ENCODE results near the gene CRAMP1.

- no peak for TF ChIP-seq SIN3A (IDR thresholded peaks at IDR 0.05; ENCODE audit: borderline replicate concordance, insufficient read depth, low read depth, low read length)
- TF ChIP-seq, protein P1, sequence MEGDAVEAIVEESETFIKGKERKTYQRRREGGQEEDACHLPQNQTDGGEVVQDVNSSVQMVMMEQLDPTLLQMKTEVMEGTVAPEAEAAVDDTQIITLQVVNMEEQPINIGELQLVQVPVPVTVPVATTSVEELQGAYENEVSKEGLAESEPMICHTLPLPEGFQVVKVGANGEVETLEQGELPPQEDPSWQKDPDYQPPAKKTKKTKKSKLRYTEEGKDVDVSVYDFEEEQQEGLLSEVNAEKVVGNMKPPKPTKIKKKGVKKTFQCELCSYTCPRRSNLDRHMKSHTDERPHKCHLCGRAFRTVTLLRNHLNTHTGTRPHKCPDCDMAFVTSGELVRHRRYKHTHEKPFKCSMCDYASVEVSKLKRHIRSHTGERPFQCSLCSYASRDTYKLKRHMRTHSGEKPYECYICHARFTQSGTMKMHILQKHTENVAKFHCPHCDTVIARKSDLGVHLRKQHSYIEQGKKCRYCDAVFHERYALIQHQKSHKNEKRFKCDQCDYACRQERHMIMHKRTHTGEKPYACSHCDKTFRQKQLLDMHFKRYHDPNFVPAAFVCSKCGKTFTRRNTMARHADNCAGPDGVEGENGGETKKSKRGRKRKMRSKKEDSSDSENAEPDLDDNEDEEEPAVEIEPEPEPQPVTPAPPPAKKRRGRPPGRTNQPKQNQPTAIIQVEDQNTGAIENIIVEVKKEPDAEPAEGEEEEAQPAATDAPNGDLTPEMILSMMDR (IDR thresholded peaks at IDR 0.05): no peak
These were observed 43.2 kb downstream of the CRAMP1 start for GRCh38 chr16:1655269-1655807.
